DOHH2 (cell line): Measurements from ENCODE around the gene SLC35E3.

Source experiments
- EZH2phosphoT487 ChIP-seq: fragments of 200-600 bp; sonication (generic); IDR thresholded peaks from 2 replicates; pipeline ENCODE4 v1.6.1; 2017; ENCODE audit warnings: borderline replicate concordance, mild to moderate bottlenecking, antibody characterized with exemption, low read length, moderate library complexity, mixed read lengths
- TF ChIP-seq, protein P1 (sequence below): fragments of 200-600 bp; sonication (generic); IDR thresholded peaks from one replicate; pipeline ENCODE4 v1.5.1; 2014; ENCODE audit warnings: antibody characterized with exemption, mild to moderate bottlenecking, low read depth, low read length; ENCODE audit not compliant: poor library complexity, severe bottlenecking

DNA sequence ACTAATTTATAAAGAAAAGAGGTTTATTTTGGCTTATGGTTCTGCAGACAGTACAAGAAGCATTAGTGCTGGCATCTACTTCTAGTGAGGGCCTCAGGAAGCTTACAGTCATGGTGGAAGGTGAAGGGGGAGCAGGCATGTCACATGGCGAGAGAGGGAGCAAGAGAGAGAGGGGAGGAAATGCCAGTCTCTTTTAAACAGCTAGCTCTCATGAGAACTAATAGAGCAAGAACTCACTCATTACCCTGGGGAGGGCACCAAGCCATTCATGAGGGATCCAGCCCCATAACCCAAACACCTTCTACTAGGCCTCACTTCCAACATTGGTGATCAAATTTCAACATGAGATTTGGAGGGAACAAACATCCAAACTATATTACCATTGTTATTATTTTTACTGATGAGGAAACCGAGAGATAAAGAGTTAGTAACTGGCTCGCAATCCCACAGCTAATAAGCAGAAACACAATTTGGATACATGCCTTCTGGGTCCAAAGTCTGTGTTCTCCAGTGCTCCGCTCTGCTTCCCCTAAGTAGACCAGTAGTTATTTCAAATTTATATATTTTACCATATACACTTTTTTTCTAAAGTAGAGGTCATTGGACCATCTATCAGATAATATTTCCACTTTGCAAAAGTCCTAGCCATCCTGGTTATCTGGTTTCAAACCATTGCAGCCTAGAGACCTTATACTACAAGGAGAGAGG lies 9.7 kb downstream of the SLC35E3 start:
- TF ChIP-seq, protein P1, sequence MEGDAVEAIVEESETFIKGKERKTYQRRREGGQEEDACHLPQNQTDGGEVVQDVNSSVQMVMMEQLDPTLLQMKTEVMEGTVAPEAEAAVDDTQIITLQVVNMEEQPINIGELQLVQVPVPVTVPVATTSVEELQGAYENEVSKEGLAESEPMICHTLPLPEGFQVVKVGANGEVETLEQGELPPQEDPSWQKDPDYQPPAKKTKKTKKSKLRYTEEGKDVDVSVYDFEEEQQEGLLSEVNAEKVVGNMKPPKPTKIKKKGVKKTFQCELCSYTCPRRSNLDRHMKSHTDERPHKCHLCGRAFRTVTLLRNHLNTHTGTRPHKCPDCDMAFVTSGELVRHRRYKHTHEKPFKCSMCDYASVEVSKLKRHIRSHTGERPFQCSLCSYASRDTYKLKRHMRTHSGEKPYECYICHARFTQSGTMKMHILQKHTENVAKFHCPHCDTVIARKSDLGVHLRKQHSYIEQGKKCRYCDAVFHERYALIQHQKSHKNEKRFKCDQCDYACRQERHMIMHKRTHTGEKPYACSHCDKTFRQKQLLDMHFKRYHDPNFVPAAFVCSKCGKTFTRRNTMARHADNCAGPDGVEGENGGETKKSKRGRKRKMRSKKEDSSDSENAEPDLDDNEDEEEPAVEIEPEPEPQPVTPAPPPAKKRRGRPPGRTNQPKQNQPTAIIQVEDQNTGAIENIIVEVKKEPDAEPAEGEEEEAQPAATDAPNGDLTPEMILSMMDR, result no peak
- no peak for TF ChIP-seq EZH2phosphoT487
